HepG2 (cell line): ENCODE data around the gene AGFG1. TPM values are rescaled to one million over a fixed set of nuclear protein-coding genes. Genes with fewer than 3 reads are reported as not detected.

Experiments
- CREBL2 ChIP-seq: sonication (generic); formaldehyde crosslinking; IDR thresholded peaks from 2 replicates; pipeline ENCODE4 v1.8.1; 2023; ENCODE audit warnings: missing genetic modification reagents, mild to moderate bottlenecking, borderline replicate concordance
- EED ChIP-seq: sonication (generic); formaldehyde crosslinking; IDR thresholded peaks from 2 replicates; pipeline ENCODE4 v1.5.0; 2020; ENCODE audit warnings: mild to moderate bottlenecking, missing genetic modification reagents
- GABPB1 ChIP-seq: IDR thresholded peaks from 2 replicates; pipeline ENCODE4 v1.6.1; 2016; ENCODE audit warnings: mild to moderate bottlenecking, missing genetic modification reagents, moderate library complexity, missing compliant biosample characterization
- MIER2 ChIP-seq: IDR thresholded peaks from 2 replicates; pipeline ENCODE4 v1.6.1; 2016; ENCODE audit warnings: missing biosample characterization, missing genetic modification reagents
- MLXIP ChIP-seq: sonication (generic); formaldehyde crosslinking; IDR thresholded peaks from 2 replicates; pipeline ENCODE4 v1.9.0; 2021; ENCODE audit warnings: missing genetic modification reagents, borderline replicate concordance
- NR3C1 ChIP-seq: sonication (generic); formaldehyde crosslinking; IDR thresholded peaks from 2 replicates; pipeline ENCODE4 v1.4.0; 2020; ENCODE audit warnings: missing genetic modification reagents
- PCBP2 ChIP-seq: fragments of 200-400 bp; formaldehyde crosslinking; optimal IDR thresholded peaks from 2 replicates; pipeline ENCODE3; 2018; ENCODE audit warnings: low read length, low read depth; ENCODE audit not compliant: poor library complexity, severe bottlenecking
- REXO4 ChIP-seq: sonication (generic); formaldehyde crosslinking; IDR thresholded peaks from 2 replicates; pipeline ENCODE4 v1.8.0; 2022; ENCODE audit warnings: missing genetic modification reagents, mild to moderate bottlenecking, borderline replicate concordance
- SIX1 ChIP-seq: sonication (generic); formaldehyde crosslinking; IDR thresholded peaks from 2 replicates; pipeline ENCODE4 v1.4.0; 2020; ENCODE audit warnings: missing genetic modification reagents, borderline replicate concordance
- TBX2 ChIP-seq: sonication (generic); formaldehyde crosslinking; IDR thresholded peaks from 2 replicates; pipeline ENCODE4 v1.5.0; 2020; ENCODE audit warnings: missing genetic modification reagents, mild to moderate bottlenecking, borderline replicate concordance
- TCF7 ChIP-seq: sonication (generic); IDR thresholded peaks from 2 replicates; pipeline ENCODE4 v1.6.1; 2016; ENCODE audit warnings: antibody characterized with exemption, low read depth
- TRAFD1 ChIP-seq: sonication (generic); formaldehyde crosslinking; IDR thresholded peaks from 2 replicates; pipeline ENCODE4 v1.5.1; 2020; ENCODE audit warnings: missing genetic modification reagents, mild to moderate bottlenecking, borderline replicate concordance
- ZBTB43 ChIP-seq: sonication (generic); formaldehyde crosslinking; conservative IDR thresholded peaks from 2 replicates; pipeline ENCODE4 v1.4.0; 2020; ENCODE audit warnings: missing genetic modification reagents
- ZMAT3 ChIP-seq: sonication (generic); formaldehyde crosslinking; conservative IDR thresholded peaks from 2 replicates; pipeline ENCODE4 v1.7.0; 2021; ENCODE audit warnings: missing genetic modification reagents
- ZNF207 ChIP-seq: fragments of 450-650 bp; IDR thresholded peaks from 2 replicates; pipeline ENCODE4 v1.6.1; 2016; ENCODE audit warnings: antibody characterized with exemption, borderline replicate concordance
- ZNF331 ChIP-seq: sonication (generic); formaldehyde crosslinking; IDR thresholded peaks from 2 replicates; pipeline ENCODE4 v1.4.0; 2020; ENCODE audit warnings: missing genetic modification reagents
- ZNF530 ChIP-seq: sonication (generic); formaldehyde crosslinking; IDR thresholded peaks from 2 replicates; pipeline ENCODE4 v1.5.0; 2020; ENCODE audit warnings: low read depth, mild to moderate bottlenecking, missing genetic modification reagents
- ZNF678 ChIP-seq: sonication (generic); formaldehyde crosslinking; IDR thresholded peaks from 2 replicates; pipeline ENCODE4 v1.4.0; 2020; ENCODE audit warnings: mild to moderate bottlenecking, missing genetic modification reagents
- ZNF850 ChIP-seq: sonication (generic); formaldehyde crosslinking; conservative IDR thresholded peaks from 2 replicates; pipeline ENCODE4 v1.9.0; 2021; ENCODE audit warnings: mild to moderate bottlenecking, missing genetic modification reagents
- polyA plus RNA-seq, 8 experiments: library from polyadenylated mRNA; depleted of rRNA in 3 of 8; stranded (reverse) in 7 of 8; unstranded in 1 of 8; fragments of >200 nt; fragmentation: Illumina TruSeq in 4 of 8; extraction: Trizol in 4 of 8; gene quantifications; 2 replicates each; pipeline versions ENCODE4 v1.2.1 to v1.2.3, GENCODE V29; 2011 to 2016; ENCODE audit warnings: low read depth in 4 of 8, missing spikeins in 1 of 8, mixed read lengths in 1 of 8; ENCODE audit not compliant: insufficient read depth in 1 of 8
- total RNA-seq, 5 experiments: library from RNA; depleted of rRNA; stranded (reverse); fragments of >200 nt; fragmentation: Illumina TruSeq; extraction: Trizol; gene quantifications; 2 replicates each; pipeline ENCODE4 v1.2.3, GENCODE V29; 2016; ENCODE audit warnings: low read depth in 1 of 5
- TF ChIP-seq, protein P1 (sequence below), 2 experiments: sonication (generic) in 1 of 2; formaldehyde crosslinking in 1 of 2; IDR thresholded peaks; 2 replicates each; pipeline versions ENCODE4 v1.4.0 to v1.6.1; 2018 to 2020; ENCODE audit warnings: missing genetic modification reagents in 2 of 2, borderline replicate concordance in 1 of 2, low read depth in 1 of 2, mild to moderate bottlenecking in 1 of 2, missing biosample characterization in 1 of 2
- TF ChIP-seq, protein P2 (sequence below): sonication (generic); formaldehyde crosslinking; conservative IDR thresholded peaks from 2 replicates; pipeline ENCODE4 v1.4.0; 2020; ENCODE audit warnings: missing genetic modification reagents

Gene AGFG1
- total and polyA plus RNA-seq, 2 of the 13 experiments (the other 11 are each of a cell fraction or from before 2014, with no cell fraction given) = 145 to 168 TPM

DNA sequence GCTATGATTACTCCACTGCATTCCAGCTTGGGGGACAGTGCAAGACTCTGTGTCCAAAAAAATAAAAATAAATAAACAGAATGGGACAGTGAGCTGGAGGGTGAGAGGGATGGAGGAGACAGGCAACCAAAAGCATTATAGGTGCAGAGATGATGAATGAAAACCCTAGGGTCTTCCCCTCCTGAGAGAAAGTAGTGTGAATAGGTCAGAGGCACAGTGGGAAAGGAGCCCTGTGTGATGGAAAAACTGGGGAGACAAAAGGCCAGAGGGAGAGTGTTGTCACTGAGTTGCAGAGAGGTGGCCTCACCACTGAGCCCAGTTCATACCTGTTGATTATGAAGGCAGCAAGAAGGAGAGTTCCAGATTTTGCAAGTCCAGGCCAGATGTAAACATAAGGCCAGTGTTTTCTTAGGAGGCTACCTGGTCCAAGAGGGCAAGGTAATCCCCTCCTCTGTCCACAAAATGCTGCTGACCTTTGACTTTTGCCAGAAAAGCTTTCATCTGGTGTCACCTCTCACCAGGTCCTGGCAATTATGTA lies 17.6 kb upstream of the AGFG1 start (continued):
- TF ChIP-seq MLXIP (CRISPR knock-in tag) = 0 out of 2 replicates have a peak, but pooled peaks have one; percentile 11
- TF ChIP-seq TRAFD1 (CRISPR knock-in tag) = no peak
- peak; percentile 89 for TF ChIP-seq SIX1 (CRISPR knock-in tag)
- no peak for TF ChIP-seq ZNF530 (CRISPR knock-in tag)
- no peak for TF ChIP-seq ZMAT3 (CRISPR knock-in tag)
- TF ChIP-seq, protein P1, sequence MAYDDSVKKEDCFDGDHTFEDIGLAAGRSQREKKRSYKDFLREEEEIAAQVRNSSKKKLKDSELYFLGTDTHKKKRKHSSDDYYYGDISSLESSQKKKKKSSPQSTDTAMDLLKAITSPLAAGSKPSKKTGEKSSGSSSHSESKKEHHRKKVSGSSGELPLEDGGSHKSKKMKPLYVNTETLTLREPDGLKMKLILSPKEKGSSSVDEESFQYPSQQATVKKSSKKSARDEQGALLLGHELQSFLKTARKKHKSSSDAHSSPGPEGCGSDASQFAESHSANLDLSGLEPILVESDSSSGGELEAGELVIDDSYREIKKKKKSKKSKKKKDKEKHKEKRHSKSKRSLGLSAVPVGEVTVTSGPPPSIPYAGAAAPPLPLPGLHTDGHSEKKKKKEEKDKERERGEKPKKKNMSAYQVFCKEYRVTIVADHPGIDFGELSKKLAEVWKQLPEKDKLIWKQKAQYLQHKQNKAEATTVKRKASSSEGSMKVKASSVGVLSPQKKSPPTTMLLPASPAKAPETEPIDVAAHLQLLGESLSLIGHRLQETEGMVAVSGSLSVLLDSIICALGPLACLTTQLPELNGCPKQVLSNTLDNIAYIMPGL (CRISPR knock-in tag; IDR thresholded peaks at IDR 0.05; ENCODE audit: borderline replicate concordance in 1 of 2, low read depth in 1 of 2) = no peak
- TF ChIP-seq TBX2 (CRISPR knock-in tag) = peak; percentile 97
- TF ChIP-seq ZNF331 (CRISPR knock-in tag) = peak; percentile 59; the same call in 1 of the 2 replicates
- no peak for TF ChIP-seq ZNF207
- no peak for TF ChIP-seq NR3C1 (CRISPR knock-in tag)
- peak; percentile 59; the same call in 1 of the 2 replicates for TF ChIP-seq MIER2 (CRISPR knock-in tag)
- no peak for TF ChIP-seq CREBL2 (CRISPR knock-in tag)
- no peak for TF ChIP-seq ZBTB43 (CRISPR knock-in tag)
- no peak for TF ChIP-seq REXO4 (CRISPR knock-in tag)
- no peak for TF ChIP-seq EED (CRISPR knock-in tag)
- TF ChIP-seq GABPB1 (CRISPR knock-in tag) = peak; percentile 21; the same call in 1 of the 2 replicates
- TF ChIP-seq ZNF678 = peak; percentile 52; the same call in 1 of the 2 replicates
- no peak for TF ChIP-seq PCBP2
- peak; percentile 93 for TF ChIP-seq TCF7
- TF ChIP-seq, protein P2, sequence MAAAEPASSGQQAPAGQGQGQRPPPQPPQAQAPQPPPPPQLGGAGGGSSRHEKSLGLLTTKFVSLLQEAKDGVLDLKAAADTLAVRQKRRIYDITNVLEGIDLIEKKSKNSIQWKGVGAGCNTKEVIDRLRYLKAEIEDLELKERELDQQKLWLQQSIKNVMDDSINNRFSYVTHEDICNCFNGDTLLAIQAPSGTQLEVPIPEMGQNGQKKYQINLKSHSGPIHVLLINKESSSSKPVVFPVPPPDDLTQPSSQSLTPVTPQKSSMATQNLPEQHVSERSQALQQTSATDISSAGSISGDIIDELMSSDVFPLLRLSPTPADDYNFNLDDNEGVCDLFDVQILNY (CRISPR knock-in tag) = no peak
- TF ChIP-seq ZNF850 (CRISPR knock-in tag) = no peak
